Measurements from ENCODE around the gene PAM. TPM values are rescaled to one million over a fixed set of nuclear protein-coding genes. Genes with fewer than 3 reads are reported as not detected.

PAM gene
- total and polyA plus RNA-seq, 2 of the 8 experiments (the other 6 are each of a cell fraction or from before 2014, with no cell fraction given) = 30.4 to 67.8 TPM

DNA sequence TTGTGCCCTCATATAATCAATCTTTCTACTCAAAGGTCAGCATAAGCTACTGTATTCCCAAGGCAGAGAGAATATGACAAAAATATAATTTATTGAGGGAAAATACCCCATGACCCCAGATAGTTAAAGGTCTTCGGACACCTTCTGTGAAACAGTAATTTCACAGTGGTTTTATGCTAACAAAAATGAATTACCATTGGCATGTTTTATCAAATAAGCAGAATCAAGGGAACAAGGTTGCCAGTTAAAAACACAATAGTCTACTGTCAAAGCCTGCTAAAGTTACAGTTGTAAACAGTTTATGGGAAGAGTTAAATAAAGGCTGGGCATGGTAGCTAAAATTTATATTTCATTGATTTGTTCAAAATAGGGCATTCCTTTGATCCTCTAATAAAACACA lies 210.5 kb downstream of the PAM start:
- no peaks in the 10 kb centered on the region for H4K20me1 ChIP-seq (replicated peaks in 1 of 2; ENCODE audit: control insufficient read depth in 1 of 2, insufficient read depth in 2 of 2, low read length in 2 of 2)
- no peak for FAIRE-seq
- TF ChIP-seq POLR2A (IDR thresholded peaks at IDR 0.05; ENCODE audit: control extremely low read depth in 1 of 2, low read depth in 2 of 2, low read length in 2 of 2) = no peak
- TF ChIP-seq, protein P1, sequence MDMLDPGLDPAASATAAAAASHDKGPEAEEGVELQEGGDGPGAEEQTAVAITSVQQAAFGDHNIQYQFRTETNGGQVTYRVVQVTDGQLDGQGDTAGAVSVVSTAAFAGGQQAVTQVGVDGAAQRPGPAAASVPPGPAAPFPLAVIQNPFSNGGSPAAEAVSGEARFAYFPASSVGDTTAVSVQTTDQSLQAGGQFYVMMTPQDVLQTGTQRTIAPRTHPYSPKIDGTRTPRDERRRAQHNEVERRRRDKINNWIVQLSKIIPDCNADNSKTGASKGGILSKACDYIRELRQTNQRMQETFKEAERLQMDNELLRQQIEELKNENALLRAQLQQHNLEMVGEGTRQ (IDR thresholded peaks at IDR 0.05; ENCODE audit: low read length) = no peak

More for the DNA sequence above, 210.5 kb downstream of the PAM start:
- H2AK5ac ChIP-seq (ENCODE audit: low read depth, low read length) = no peak overlapping the region
- no peak overlapping the region for H3K27ac ChIP-seq (ENCODE audit: low read depth, low read length)
- H2BK15ac ChIP-seq (ENCODE audit: low read length) = no peak overlapping the region
- no peaks in the 10 kb centered on the region; a peak in 2 of 8 replicates for H3K36me3 ChIP-seq (ENCODE audit: control insufficient read depth in 2 of 4, insufficient read depth in 4 of 4, low read length in 3 of 4)
- no peak overlapping the region for H3K4ac ChIP-seq (replicated peaks; ENCODE audit: insufficient read length, low read depth, low read length)
- WGBS, 2 experiments (ENCODE audit: extremely low coverage in 1 of 2, insufficient coverage in 1 of 2, insufficient read length in 1 of 2, insufficient replicate concordance in 2 of 2, low coverage in 1 of 2, low lambda C conversion rate in 2 of 2, missing lambda C conversion rate in 1 of 2) = 89% methylated on average over 1 of the region's 1 CpG; no CpG with 5 or more reads in 1 of the 2 experiments
- no peak overlapping the region for H2AFZ ChIP-seq (ENCODE audit: low read length)
- H3K9ac ChIP-seq (replicated peaks in 1 of 4; ENCODE audit: extremely low read depth in 1 of 4, low read depth in 3 of 4, low read length in 3 of 4) = no peak overlapping the region
- H3K14ac ChIP-seq (ENCODE audit: insufficient read length) = no peak overlapping the region
- no peaks in the 10 kb centered on the region for H3K27me3 ChIP-seq (replicated peaks in 1 of 4; ENCODE audit: control insufficient read depth in 3 of 4, extremely low read depth in 1 of 4, insufficient read depth in 3 of 4, low read length in 3 of 4)
- no peak overlapping the region for H2BK12ac ChIP-seq (ENCODE audit: low read depth, low read length)
- H3K23me2 ChIP-seq (ENCODE audit: low read depth, low read length) = no peaks in the 10 kb centered on the region
- no peak overlapping the region for H3K56ac ChIP-seq (replicated peaks; ENCODE audit: insufficient read length, low read depth, low read length)
- no peak overlapping the region for H4K8ac ChIP-seq (ENCODE audit: extremely low read depth, insufficient read depth, low read length)
- H3K79me1 ChIP-seq (ENCODE audit: low read depth, low read length) = no peaks in the 10 kb centered on the region
- H3K4me2 ChIP-seq (ENCODE audit: insufficient read depth in 1 of 2, low read depth in 2 of 2, low read length in 2 of 2) = no peak overlapping the region
- no peak overlapping the region for H4K5ac ChIP-seq (ENCODE audit: insufficient read length, low read depth, low read length)
- H4K91ac ChIP-seq (replicated peaks; ENCODE audit: insufficient read length, low read length) = no peak overlapping the region
- H3K4me3 ChIP-seq (ENCODE audit: extremely low read depth in 1 of 4, insufficient read depth in 2 of 4, low read depth in 3 of 4, low read length in 4 of 4) = no peak overlapping the region
- H3K9me3 ChIP-seq (ENCODE audit: insufficient read depth in 2 of 2, low read depth in 1 of 2, low read length in 1 of 2) = no peaks in the 10 kb centered on the region
- DNase-seq (ENCODE audit: low read depth in 1 of 2, low spot score in 2 of 2) = no peak
- no peak overlapping the region for H3K18ac ChIP-seq (ENCODE audit: extremely low read depth, low read length)
- ChIA-PET POLR2A (ENCODE audit: partially characterized antibody) (no interaction called here), CTCF (ENCODE audit: partially characterized antibody) (interaction anchor here (1.0 to 1.2 kb wide), 2 partner anchors 13 to 67 kb away, joined by 3 read pairs; no protein-coding TSS in a partner anchor)
- no peak overlapping the region for H3K23ac ChIP-seq (ENCODE audit: insufficient read length)
- H2BK5ac ChIP-seq (ENCODE audit: low read depth, low read length) = no peak overlapping the region
- H2BK20ac ChIP-seq (ENCODE audit: low read length) = no peak overlapping the region
- H2BK120ac ChIP-seq (replicated peaks; ENCODE audit: low read depth, low read length) = no peak overlapping the region
- no peaks in the 10 kb centered on the region for H3K4me1 ChIP-seq (replicated peaks in 1 of 4; ENCODE audit: control insufficient read depth in 3 of 4, insufficient read depth in 4 of 4, low read length in 3 of 4)
- H3K79me2 ChIP-seq (ENCODE audit: control insufficient read depth in 1 of 2, insufficient read depth in 2 of 2, low read length in 2 of 2) = no peaks in the 10 kb centered on the region

Data from H1 (cell line).